Tibial nerve (tissue), 4 donors: ENCODE data around the gene NFE2L1. TPM values are rescaled to one million over a fixed set of nuclear protein-coding genes. Genes with fewer than 3 reads are reported as not detected.

Source experiments
- DNase-seq, 2 donors: peaks; one replicate each; pipeline ENCODE4 v3.0.0-alpha.2; 2019; ENCODE audit warnings: low spot score in 2 of 2
- H3K27ac ChIP-seq, 4 donors: fragments of 200-600 bp; sonication (generic) in 3 of 4; one replicate each; pipeline ENCODE4 v1.5.1; 2017 to 2019; ENCODE audit warnings: mild to moderate bottlenecking in 1 of 4
- H3K27me3 ChIP-seq, 2 donors: fragments of 200-600 bp; sonication (generic) in 1 of 2; one replicate each; pipeline versions ENCODE4 v1.5.1 to v1.6.0; 2017 to 2019
- H3K36me3 ChIP-seq, 3 donors: fragments of 200-600 bp; sonication (generic); one replicate each; pipeline ENCODE4 v1.5.1; 2018 to 2019
- H3K4me1 ChIP-seq, 4 donors: fragments of 200-600 bp; sonication (generic) in 3 of 4; one replicate each; pipeline ENCODE4 v1.5.1; 2017 to 2019
- H3K4me3 ChIP-seq, 4 donors: fragments of 200-600 bp; sonication (generic) in 3 of 4; one replicate each; pipeline ENCODE4 v1.5.1; 2017 to 2019; ENCODE audit warnings: mild to moderate bottlenecking in 1 of 4, moderate library complexity in 1 of 4
- H3K9me3 ChIP-seq, 4 donors: fragments of 200-600 bp; sonication (generic) in 3 of 4; one replicate each; pipeline ENCODE4 v1.5.1; 2017 to 2019
- EP300 ChIP-seq, 2 donors: sonication (generic); formaldehyde crosslinking; IDR thresholded peaks; one replicate each; pipeline ENCODE4 v1.6.1; 2017; ENCODE audit warnings: antibody characterized with exemption in 2 of 2, mild to moderate bottlenecking in 1 of 2
- POLR2A ChIP-seq, 2 donors: fragments of 450-650 bp; IDR thresholded peaks; one replicate each; pipeline ENCODE4 v1.6.1; 2017; ENCODE audit warnings: antibody characterized with exemption in 2 of 2, mild to moderate bottlenecking in 2 of 2, moderate library complexity in 2 of 2
- WGBS, 2 donors: methylation state at CpG; one replicate each; pipeline ENCODE4 v1.1.5; 2018; 5-methylcytosine and 5-hydroxymethylcytosine counted together
- total RNA-seq, 4 donors: library from RNA; depleted of rRNA; stranded (reverse); fragments of >200 nt; gene quantifications; one replicate each; pipeline ENCODE4 v1.1.0, GENCODE V29; 2016
- TF ChIP-seq, protein P1 (sequence below), 5 experiments: fragments of 200-600 bp in 3 of 5; fragments of 450-650 bp in 2 of 5; sonication (generic) in 3 of 5; IDR thresholded peaks; one replicate each; pipeline ENCODE4 v1.5.1; 2016 to 2019; ENCODE audit warnings: antibody characterized with exemption in 5 of 5, mild to moderate bottlenecking in 3 of 5, moderate library complexity in 2 of 5

NFE2L1 gene
- total RNA-seq, 4 donors from 2014 or later = 216 to 327 (median 255) TPM

DNA sequence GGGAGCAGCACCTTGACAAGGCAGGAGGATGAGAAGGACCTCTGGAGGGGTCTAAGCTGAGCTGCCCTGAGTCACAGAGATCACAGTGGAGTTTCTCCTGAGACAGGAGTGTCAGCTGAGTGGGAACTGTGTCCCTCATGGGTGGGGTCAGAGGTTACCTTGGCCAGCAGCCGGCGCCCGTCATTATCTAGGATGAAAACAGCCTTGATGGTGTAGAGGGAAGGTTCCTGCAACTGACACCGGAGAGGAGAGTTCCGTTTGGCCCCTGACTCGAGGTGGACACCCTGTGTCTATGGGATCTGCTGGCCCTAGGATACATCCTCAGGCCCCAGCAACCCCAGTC lies 11.5 kb upstream of the NFE2L1 start:
- WGBS, 2 donors = 26 to 39% methylated on average over 5 to 6 of the region's 6 CpGs
- H3K36me3 ChIP-seq = peaks cover 0 to 17% (median 0%) of the 10 kb centered on the region in 3 donors
- no peaks in the 10 kb centered on the region for H3K9me3 ChIP-seq
- peak overlapping the region; percentile 42 to 77 (median 56) for H3K4me3 ChIP-seq
- H3K27ac ChIP-seq = peak overlapping the region; percentile 65 to 87 (median 75)
- H3K4me1 ChIP-seq = peaks cover 0 to 20% (median 4%) of the 10 kb centered on the region in 4 donors
- no peaks in the 10 kb centered on the region for H3K27me3 ChIP-seq
- no peak for DNase-seq
- TF ChIP-seq, protein P1, sequence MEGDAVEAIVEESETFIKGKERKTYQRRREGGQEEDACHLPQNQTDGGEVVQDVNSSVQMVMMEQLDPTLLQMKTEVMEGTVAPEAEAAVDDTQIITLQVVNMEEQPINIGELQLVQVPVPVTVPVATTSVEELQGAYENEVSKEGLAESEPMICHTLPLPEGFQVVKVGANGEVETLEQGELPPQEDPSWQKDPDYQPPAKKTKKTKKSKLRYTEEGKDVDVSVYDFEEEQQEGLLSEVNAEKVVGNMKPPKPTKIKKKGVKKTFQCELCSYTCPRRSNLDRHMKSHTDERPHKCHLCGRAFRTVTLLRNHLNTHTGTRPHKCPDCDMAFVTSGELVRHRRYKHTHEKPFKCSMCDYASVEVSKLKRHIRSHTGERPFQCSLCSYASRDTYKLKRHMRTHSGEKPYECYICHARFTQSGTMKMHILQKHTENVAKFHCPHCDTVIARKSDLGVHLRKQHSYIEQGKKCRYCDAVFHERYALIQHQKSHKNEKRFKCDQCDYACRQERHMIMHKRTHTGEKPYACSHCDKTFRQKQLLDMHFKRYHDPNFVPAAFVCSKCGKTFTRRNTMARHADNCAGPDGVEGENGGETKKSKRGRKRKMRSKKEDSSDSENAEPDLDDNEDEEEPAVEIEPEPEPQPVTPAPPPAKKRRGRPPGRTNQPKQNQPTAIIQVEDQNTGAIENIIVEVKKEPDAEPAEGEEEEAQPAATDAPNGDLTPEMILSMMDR (IDR thresholded peaks at IDR 0.05) = no peak
- TF ChIP-seq EP300 (IDR thresholded peaks at IDR 0.05) (no peak), POLR2A (IDR thresholded peaks at IDR 0.05) (no peak)

GRCh38 chr17:48037036-48037837 lies 10.9 kb upstream of the NFE2L1 start, which contains the start of gene COPZ2:
Gene COPZ2, minus strand, starts transcription at chr17:48037797. Its CDS starts 20 bp downstream, at chr17:48037777.
- peaks cover 0 to 20% (median 4%) of the 10 kb centered on the region in 4 donors for H3K4me1 ChIP-seq
- WGBS, 2 donors = 1% methylated on average over 16 to 30 of the region's 73 CpGs
- H3K27me3 ChIP-seq = no peaks in the 10 kb centered on the region
- DNase-seq = peak in 1 of 2 donors; percentile 65
- H3K9me3 ChIP-seq = no peaks in the 10 kb centered on the region
- H3K4me3 ChIP-seq = peak within 1 kb of the TSS; percentile 42 to 77 (median 56)
- peaks cover 0 to 13% (median 0%) of the 10 kb centered on the region in 3 donors for H3K36me3 ChIP-seq
- peak within 1 kb of the TSS; percentile 65 to 87 (median 75) for H3K27ac ChIP-seq
- TF ChIP-seq EP300 (IDR thresholded peaks at IDR 0.05) = peak in 1 of 2 donors; percentile 40
- TF ChIP-seq POLR2A (IDR thresholded peaks at IDR 0.05) = peak in 1 of 2 donors; percentile 11
- TF ChIP-seq, protein P1 (IDR thresholded peaks at IDR 0.05) = peak; percentile 50 to 58 (median 56)

GRCh38 chr17:48037838-48038323 lies 10.3 kb upstream of the NFE2L1 start:
- Histone ChIP-seq H3K4me3 (peak overlapping the region; percentile 11 to 65 (median 38)), H3K27ac (peak overlapping the region; percentile 43 to 87 (median 75)), H3K4me1 (peaks cover 0 to 20% (median 4%) of the 10 kb centered on the region in 4 donors), H3K36me3 (peaks cover 0 to 11% (median 0%) of the 10 kb centered on the region in 3 donors), H3K27me3 (no peaks in the 10 kb centered on the region), H3K9me3 (no peaks in the 10 kb centered on the region)
- DNase-seq = no peak
- WGBS, 2 donors = 13% methylated on average over 13 to 16 of the region's 19 CpGs
- TF ChIP-seq, protein P1 (IDR thresholded peaks at IDR 0.05) = no peak
- no peak for TF ChIP-seq EP300 (IDR thresholded peaks at IDR 0.05)
- no peak for TF ChIP-seq POLR2A (IDR thresholded peaks at IDR 0.05)

DNA sequence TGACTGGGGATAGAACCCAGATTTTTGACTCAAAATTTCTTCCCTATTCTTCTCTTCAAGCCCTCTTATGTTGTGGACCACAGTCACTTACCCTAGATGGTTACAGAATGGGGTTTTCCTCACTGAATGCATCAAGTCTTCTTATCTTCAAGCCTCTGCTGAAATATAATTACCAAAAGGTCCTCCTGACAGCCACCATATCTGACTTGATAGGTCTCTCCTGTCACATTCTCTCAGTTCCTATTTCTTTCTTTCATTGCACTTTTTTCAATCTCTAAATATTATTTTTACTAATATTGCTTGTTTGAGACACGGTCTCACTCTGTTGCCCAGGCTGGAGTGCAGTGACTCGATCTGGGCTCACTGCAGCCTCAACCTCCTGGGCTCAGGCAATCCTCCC lies 9.5 kb upstream of the NFE2L1 start:
- Histone ChIP-seq H3K27me3 (no peaks in the 10 kb centered on the region), H3K9me3 (no peaks in the 10 kb centered on the region), H3K4me3 (no peak overlapping the region), H3K4me1 (peaks cover 0 to 20% (median 4%) of the 10 kb centered on the region in 4 donors), H3K27ac (no peak overlapping the region), H3K36me3 (peaks cover 0 to 3% (median 0%) of the 10 kb centered on the region in 3 donors)
- 89 to 93% methylated on average over 2 of the region's 2 CpGs for WGBS, 2 donors
- no peak for DNase-seq
- TF ChIP-seq, protein P1 (IDR thresholded peaks at IDR 0.05) = no peak
- TF ChIP-seq EP300 (IDR thresholded peaks at IDR 0.05) = no peak
- TF ChIP-seq POLR2A (IDR thresholded peaks at IDR 0.05) = no peak

DNA sequence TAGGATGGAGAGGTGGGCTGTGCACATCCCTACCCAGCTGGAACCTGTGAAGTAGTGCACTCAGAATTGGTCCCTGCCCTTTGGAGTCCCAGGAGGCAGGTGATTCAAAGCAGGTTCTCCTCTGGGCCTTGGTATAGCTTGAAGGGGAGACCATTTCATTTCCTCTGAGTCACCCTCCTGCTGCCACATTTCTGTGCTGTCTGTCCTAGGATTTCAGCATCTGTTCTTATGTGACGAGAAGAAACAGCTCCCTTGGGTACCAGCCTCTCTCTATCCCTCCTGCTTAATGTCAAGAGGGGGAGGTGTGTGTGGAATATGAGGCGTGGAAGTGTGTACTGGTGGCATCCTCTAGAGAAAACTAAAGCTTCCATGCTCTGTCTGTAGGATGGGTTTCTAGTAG lies 5.0 kb upstream of the NFE2L1 start:
- Histone ChIP-seq H3K4me3 (no peak overlapping the region), H3K9me3 (no peaks in the 10 kb centered on the region), H3K27me3 (no peaks in the 10 kb centered on the region), H3K4me1 (peaks cover 0 to 25% (median under 1%) of the 10 kb centered on the region in 4 donors), H3K27ac (no peak overlapping the region), H3K36me3 (no peaks in the 10 kb centered on the region)
- no peak for DNase-seq
- 62 to 74% methylated on average over 2 of the region's 2 CpGs for WGBS, 2 donors
- TF ChIP-seq POLR2A (IDR thresholded peaks at IDR 0.05) = no peak
- no peak for TF ChIP-seq EP300 (IDR thresholded peaks at IDR 0.05)
- TF ChIP-seq, protein P1 (IDR thresholded peaks at IDR 0.05) = no peak
